H1 (cell line): ENCODE results near the gene CELF2. TPM values are rescaled to one million over a fixed set of nuclear protein-coding genes. Genes with fewer than 3 reads are reported as not detected.

Experiments used
- BRCA1 ChIP-seq: IDR thresholded peaks from 2 replicates; pipeline ENCODE4 v1.6.1; 2012; ENCODE audit warnings: low read depth, low read length, improper control_type of control experiment
- KDM1A ChIP-seq: fragments of 200-600, 300-600 bp; sonication (generic); IDR thresholded peaks from 2 replicates; pipeline ENCODE4 v1.7.1; 2016; ENCODE audit warnings: mild to moderate bottlenecking, low read length, borderline replicate concordance
- SAP30 ChIP-seq: fragments of 300-600 bp; sonication (generic); IDR thresholded peaks from 2 replicates; pipeline ENCODE4 v1.7.1; 2012; ENCODE audit warnings: low read length, moderate library complexity, mild to moderate bottlenecking, inconsistent platforms; ENCODE audit not compliant: insufficient read depth, insufficient replicate concordance
- SUZ12 ChIP-seq: fragments of 200-600 bp; sonication (generic); IDR thresholded peaks from 2 replicates; pipeline ENCODE4 v1.6.1; 2012; ENCODE audit warnings: mild to moderate bottlenecking, inconsistent platforms, low read length, moderate library complexity, mixed read lengths
- polyA plus RNA-seq, 7 experiments: library from polyadenylated mRNA; depleted of rRNA in 3 of 7; stranded (reverse) in 5 of 7; unstranded in 2 of 7; fragments of >200 nt in 5 of 7; fragments of 200-250 nt in 2 of 7; gene quantifications; 1 replicate in 5 of 7; 2 replicates in 1 of 7; 4 replicates in 1 of 7; pipeline versions ENCODE4 v1.2.1 to v1.2.3, GENCODE V29; 2011 to 2013; ENCODE audit warnings: missing spikeins in 2 of 7, mixed read lengths in 2 of 7
- total RNA-seq: library from RNA; stranded (reverse); fragmentation: NEBNext Ultra II Directional; extraction: Animal tissue kit (Norgen Biotek cat#: 25700); gene quantifications from 2 replicates; pipeline ENCODE4 v1.2.1, GENCODE V29; 2021
- TF ChIP-seq, protein P1 (sequence below): IDR thresholded peaks from 2 replicates; pipeline ENCODE4 v1.6.1; 2011; ENCODE audit warnings: low read length, improper control_type of control experiment
- TF ChIP-seq, protein P2 (sequence below): IDR thresholded peaks from 2 replicates; pipeline ENCODE4 v1.6.1; 2012; ENCODE audit warnings: low read length, inconsistent platforms
- TF ChIP-seq, protein P3 (sequence below): IDR thresholded peaks from 2 replicates; pipeline ENCODE4 v1.6.1; 2011; ENCODE audit warnings: low read depth, mild to moderate bottlenecking, low read length; ENCODE audit not compliant: insufficient read depth

The CELF2 gene
- total and polyA plus RNA-seq, 2 of the 8 experiments (the other 6 are each of a cell fraction or from before 2014, with no cell fraction given): 18.3 to 22.7 TPM

DNA sequence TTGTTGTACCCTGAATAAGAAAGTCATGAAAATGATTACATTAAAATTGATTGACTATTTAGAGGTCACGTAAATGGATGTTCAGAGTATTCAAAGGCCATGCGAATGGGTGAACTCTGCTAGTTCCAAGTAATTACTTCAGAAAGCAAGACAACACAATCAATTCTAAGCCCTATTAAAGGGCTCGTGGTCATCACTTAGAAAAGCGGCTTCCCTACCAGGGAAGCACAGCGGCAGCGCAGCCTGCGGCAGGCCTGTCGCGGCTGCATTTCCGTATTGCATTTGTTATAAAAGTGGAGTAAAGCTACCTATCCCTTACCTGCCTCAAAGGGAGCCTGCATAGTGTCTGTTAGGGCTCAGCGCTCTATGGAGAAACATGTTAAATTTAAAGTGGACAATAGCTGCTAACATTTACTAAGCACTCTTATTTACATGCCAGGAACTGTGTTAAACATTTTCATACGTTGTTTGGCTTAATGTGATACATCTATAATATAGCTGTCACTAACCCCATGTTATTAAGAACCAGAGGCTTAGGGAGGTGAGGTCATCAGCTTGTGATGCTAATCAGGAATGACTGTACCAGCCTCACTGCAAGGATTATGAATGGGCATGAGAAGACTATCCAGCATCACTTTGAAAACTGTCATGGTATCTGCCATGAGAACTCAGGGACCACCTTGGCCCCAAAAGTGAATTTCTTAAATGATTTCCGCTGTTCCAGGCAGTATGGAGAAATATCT, 187.5 kb downstream of the CELF2 start (continued):
- TF ChIP-seq, protein P1, sequence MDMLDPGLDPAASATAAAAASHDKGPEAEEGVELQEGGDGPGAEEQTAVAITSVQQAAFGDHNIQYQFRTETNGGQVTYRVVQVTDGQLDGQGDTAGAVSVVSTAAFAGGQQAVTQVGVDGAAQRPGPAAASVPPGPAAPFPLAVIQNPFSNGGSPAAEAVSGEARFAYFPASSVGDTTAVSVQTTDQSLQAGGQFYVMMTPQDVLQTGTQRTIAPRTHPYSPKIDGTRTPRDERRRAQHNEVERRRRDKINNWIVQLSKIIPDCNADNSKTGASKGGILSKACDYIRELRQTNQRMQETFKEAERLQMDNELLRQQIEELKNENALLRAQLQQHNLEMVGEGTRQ: no peak
- TF ChIP-seq, protein P2, sequence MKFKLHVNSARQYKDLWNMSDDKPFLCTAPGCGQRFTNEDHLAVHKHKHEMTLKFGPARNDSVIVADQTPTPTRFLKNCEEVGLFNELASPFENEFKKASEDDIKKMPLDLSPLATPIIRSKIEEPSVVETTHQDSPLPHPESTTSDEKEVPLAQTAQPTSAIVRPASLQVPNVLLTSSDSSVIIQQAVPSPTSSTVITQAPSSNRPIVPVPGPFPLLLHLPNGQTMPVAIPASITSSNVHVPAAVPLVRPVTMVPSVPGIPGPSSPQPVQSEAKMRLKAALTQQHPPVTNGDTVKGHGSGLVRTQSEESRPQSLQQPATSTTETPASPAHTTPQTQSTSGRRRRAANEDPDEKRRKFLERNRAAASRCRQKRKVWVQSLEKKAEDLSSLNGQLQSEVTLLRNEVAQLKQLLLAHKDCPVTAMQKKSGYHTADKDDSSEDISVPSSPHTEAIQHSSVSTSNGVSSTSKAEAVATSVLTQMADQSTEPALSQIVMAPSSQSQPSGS: no peak
- no peak for TF ChIP-seq KDM1A
- TF ChIP-seq, protein P3, sequence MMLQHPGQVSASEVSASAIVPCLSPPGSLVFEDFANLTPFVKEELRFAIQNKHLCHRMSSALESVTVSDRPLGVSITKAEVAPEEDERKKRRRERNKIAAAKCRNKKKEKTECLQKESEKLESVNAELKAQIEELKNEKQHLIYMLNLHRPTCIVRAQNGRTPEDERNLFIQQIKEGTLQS: no peak
- no peak for TF ChIP-seq SUZ12
- TF ChIP-seq BRCA1: no peak
- TF ChIP-seq SAP30: no peak
- TF ChIP-seq, all 59 proteins: peak for 0
